GM23338 (cell line): ENCODE results near the gene PDE7B. TPM values are rescaled to one million over a fixed set of nuclear protein-coding genes. Genes with fewer than 3 reads are reported as not detected.

Source experiments
- ATAC-seq: fragments of 200-7000 bp; cut with Tn5 transposase; 3 replicates; pipeline ENCODE4 v1.9.1; 2020
- DNase-seq: peaks from one replicate; pipeline ENCODE4 v3.0.0-alpha.2; 2015; ENCODE audit warnings: low spot score
- H2AFZ ChIP-seq: fragments of 200-600 bp; sonication (generic); 2 replicates; pipeline ENCODE4 v1.8.0; 2016; ENCODE audit warnings: antibody characterized with exemption, mild to moderate bottlenecking, moderate library complexity
- H3F3A ChIP-seq: fragments of 200-600 bp; sonication (generic); replicated peaks from 2 replicates; pipeline ENCODE4 v1.8.0; 2017; ENCODE audit warnings: antibody characterized with exemption, mixed run types, low read depth
- H3K27ac ChIP-seq: fragments of 200-600 bp; sonication (generic); 2 replicates; pipeline ENCODE4 v1.6.1; 2016; ENCODE audit warnings: low read depth
- H3K27me3 ChIP-seq: fragments of 200-600 bp; sonication (generic); 2 replicates; pipeline ENCODE4 v1.8.0; 2016; ENCODE audit warnings: mild to moderate bottlenecking, mixed run types, moderate library complexity; ENCODE audit not compliant: insufficient read depth
- H3K36me3 ChIP-seq: fragments of 200-600 bp; sonication (generic); 2 replicates; pipeline ENCODE4 v1.8.0; 2016; ENCODE audit warnings: mild to moderate bottlenecking; ENCODE audit not compliant: insufficient read depth
- H3K4me1 ChIP-seq: fragments of 200-600 bp; sonication (generic); 2 replicates; pipeline ENCODE4 v1.8.0; 2016; ENCODE audit warnings: mild to moderate bottlenecking, moderate library complexity; ENCODE audit not compliant: insufficient read depth
- H3K4me2 ChIP-seq: fragments of 200-600 bp; sonication (generic); 2 replicates; pipeline ENCODE4 v1.7.1; 2017; ENCODE audit warnings: mixed run types
- H3K4me3 ChIP-seq: fragments of 200-600 bp; sonication (generic); 2 replicates; pipeline ENCODE4 v1.6.1; 2016; ENCODE audit warnings: mixed run types
- H3K79me2 ChIP-seq: fragments of 200-600 bp; sonication (generic); replicated peaks from 2 replicates; pipeline ENCODE4 v1.8.0; 2017; ENCODE audit warnings: mild to moderate bottlenecking; ENCODE audit not compliant: insufficient read depth
- H3K9me2 ChIP-seq: fragments of 200-600 bp; sonication (generic); 2 replicates; pipeline ENCODE4 v1.8.0; 2017; ENCODE audit not compliant: insufficient read depth
- H4K20me1 ChIP-seq: fragments of 200-600 bp; sonication (generic); replicated peaks from 2 replicates; pipeline ENCODE4 v1.8.0; 2017; ENCODE audit warnings: mild to moderate bottlenecking; ENCODE audit not compliant: insufficient read depth
- H3K27ac Mint-ChIP-seq: 2 replicates; pipeline ENCODE4 v1.8.0; 2020; ENCODE audit warnings: inconsistent platforms, mild to moderate bottlenecking, moderate library complexity, mixed read lengths
- H3K27me3 Mint-ChIP-seq: 3 replicates; pipeline ENCODE4 v1.8.0; 2022; ENCODE audit warnings: low read depth, mild to moderate bottlenecking, moderate library complexity, mixed read lengths, inconsistent platforms; ENCODE audit not compliant: insufficient read depth, poor library complexity
- H3K36me3 Mint-ChIP-seq: 3 replicates; pipeline ENCODE4 v1.8.0; 2021; ENCODE audit warnings: low read depth, mild to moderate bottlenecking, inconsistent platforms, moderate library complexity, mixed read lengths
- H3K4me1 Mint-ChIP-seq: 3 replicates; pipeline ENCODE4 v1.8.0; 2020; ENCODE audit warnings: mild to moderate bottlenecking, inconsistent platforms, mixed read lengths
- H3K4me3 Mint-ChIP-seq: 3 replicates; pipeline ENCODE4 v1.8.0; 2021; ENCODE audit warnings: moderate library complexity, mild to moderate bottlenecking, inconsistent platforms, mixed read lengths
- H3K9me3 Mint-ChIP-seq: 3 replicates; pipeline ENCODE4 v1.8.0; 2020; ENCODE audit warnings: moderate library complexity, mild to moderate bottlenecking, inconsistent platforms, mixed read lengths
- CREB1 ChIP-seq: fragments of 250-450 bp; sonication (Bioruptor Pico); IDR thresholded peaks from 2 replicates; pipeline ENCODE4 v1.5.0; 2020; ENCODE audit warnings: low read depth, mild to moderate bottlenecking, moderate library complexity
- CTCF ChIP-seq, 2 experiments: fragments of 200-600 bp in 1 of 2; sonication (generic) in 1 of 2; conservative IDR thresholded peaks; 2 replicates each; pipeline versions ENCODE4 v1.5.1 to v1.6.1; 2016 to 2017; ENCODE audit warnings: antibody characterized with exemption in 2 of 2, low read depth in 2 of 2, mild to moderate bottlenecking in 2 of 2, moderate library complexity in 1 of 2
- ETS1 ChIP-seq: IDR thresholded peaks from 2 replicates; pipeline ENCODE4 v1.6.1; 2016; ENCODE audit warnings: antibody characterized with exemption
- EZH2 ChIP-seq: fragments of 200-600 bp; sonication (generic); IDR thresholded peaks from one replicate; pipeline ENCODE4 v1.8.0; 2017; ENCODE audit warnings: antibody characterized with exemption, mild to moderate bottlenecking, low read depth; ENCODE audit not compliant: unreplicated experiment
- EZH2phosphoT487 ChIP-seq: fragments of 200-600 bp; sonication (generic); IDR thresholded peaks from one replicate; pipeline ENCODE4 v1.8.1; 2018; ENCODE audit warnings: antibody characterized with exemption; ENCODE audit not compliant: unreplicated experiment
- JUNB ChIP-seq: IDR thresholded peaks from one replicate; pipeline ENCODE4 v1.6.1; 2016; ENCODE audit warnings: antibody characterized with exemption; ENCODE audit not compliant: unreplicated experiment
- NANOG ChIP-seq: IDR thresholded peaks from 2 replicates; pipeline ENCODE4 v1.6.1; 2016; ENCODE audit warnings: antibody characterized with exemption, borderline replicate concordance
- POLR2AphosphoS5 ChIP-seq: IDR thresholded peaks from 2 replicates; pipeline ENCODE4 v1.6.1; 2016; ENCODE audit warnings: antibody characterized with exemption, low read depth
- REST ChIP-seq: IDR thresholded peaks from one replicate; pipeline ENCODE4 v1.6.1; 2018; ENCODE audit warnings: antibody characterized with exemption; ENCODE audit not compliant: unreplicated experiment
- STAT1 ChIP-seq: IDR thresholded peaks from one replicate; pipeline ENCODE4 v1.6.1; 2016; ENCODE audit warnings: antibody characterized with exemption; ENCODE audit not compliant: unreplicated experiment
- ZNF114 ChIP-seq: fragments of 250-450 bp; sonication (Bioruptor Pico); IDR thresholded peaks from 2 replicates; pipeline ENCODE4 v1.5.0; 2020; ENCODE audit warnings: mild to moderate bottlenecking, moderate library complexity
- ZNF331 ChIP-seq: fragments of 250-450 bp; sonication (Bioruptor Pico); IDR thresholded peaks from 2 replicates; pipeline ENCODE4 v1.5.0; 2020; ENCODE audit warnings: low read depth, mild to moderate bottlenecking, moderate library complexity
- ZNF462 ChIP-seq: fragments of 250-450 bp; sonication (Bioruptor Pico); IDR thresholded peaks from 2 replicates; pipeline ENCODE4 v1.5.0; 2020; ENCODE audit warnings: mild to moderate bottlenecking, moderate library complexity
- polyA plus RNA-seq: library from polyadenylated mRNA; unstranded; fragments of >200 nt; fragmentation: Nextera tagmentation; extraction: Ambion mirVana; gene quantifications from 2 replicates; pipeline ENCODE4 v1.2.1, GENCODE V29; 2016
- total RNA-seq: library from RNA; depleted of rRNA; stranded (reverse); fragments of >200 nt; shearing (Covaris generic); gene quantifications from 2 replicates; pipeline ENCODE4 v1.2.3, GENCODE V29; 2014

PDE7B gene
- total and polyA plus RNA-seq, 2 experiments from 2014 or later, result 0.07 TPM; not detected in 1

GRCh38 chr6:136016228-136017225 is 165.0 kb downstream of the PDE7B start:
- Histone ChIP-seq H3K79me2 (no peaks in the 10 kb centered on the region), H3K27ac (no peak overlapping the region), H3K9me2 (no peaks in the 10 kb centered on the region), H3K4me1 (no peaks in the 10 kb centered on the region), H3K36me3 (no peaks in the 10 kb centered on the region), H3K27me3 (no peaks in the 10 kb centered on the region), H3F3A (no peaks in the 10 kb centered on the region), H3K4me2 (no peak overlapping the region), H2AFZ (no peak overlapping the region), H4K20me1 (no peaks in the 10 kb centered on the region), H3K4me3 (no peak overlapping the region)
- no peaks in the 10 kb centered on the region for H3K9me3 Mint-ChIP-seq
- TF ChIP-seq EZH2phosphoT487 (no peak), ZNF114 (CRISPR knock-in tag) (no peak), NANOG (no peak), ETS1 (no peak), EZH2 (no peak), CREB1 (no peak), CTCF (conservative IDR thresholded peaks at IDR 0.05; ENCODE audit: low read depth in 2 of 2) (no peak), POLR2AphosphoS5 (no peak), REST (no peak), ZNF462 (no peak), JUNB (no peak), ZNF331 (CRISPR knock-in tag) (no peak), STAT1 (no peak)
- no peak overlapping the region for H3K4me3 Mint-ChIP-seq
- peak; percentile 54; the same call in 2 of the 3 replicates for ATAC-seq
- no peaks in the 10 kb centered on the region for H3K27me3 Mint-ChIP-seq
- DNase-seq, result no peak
- H3K4me1 Mint-ChIP-seq, result peaks cover 8% of the 10 kb centered on the region
- no peak overlapping the region for H3K27ac Mint-ChIP-seq
- no peaks in the 10 kb centered on the region for H3K36me3 Mint-ChIP-seq
